K562 (cell line): ENCODE measurements around the gene FMN1.

Source experiments
- SNAPC5 ChIP-seq: fragments of 250-450 bp; sonication (Bioruptor Pico); IDR thresholded peaks from 2 replicates; pipeline ENCODE4 v1.8.0; 2021; ENCODE audit warnings: moderate library complexity, mild to moderate bottlenecking, inconsistent platforms
- TRIM24 ChIP-seq, 2 experiments: fragments of 450-650 bp; IDR thresholded peaks; 2 replicates each; pipeline ENCODE4 v1.6.1; 2016
- ZNF239 ChIP-seq: fragments of 250-450 bp; sonication (Bioruptor Pico); IDR thresholded peaks from 2 replicates; pipeline ENCODE4 v1.4.0; 2020; ENCODE audit warnings: mild to moderate bottlenecking

DNA sequence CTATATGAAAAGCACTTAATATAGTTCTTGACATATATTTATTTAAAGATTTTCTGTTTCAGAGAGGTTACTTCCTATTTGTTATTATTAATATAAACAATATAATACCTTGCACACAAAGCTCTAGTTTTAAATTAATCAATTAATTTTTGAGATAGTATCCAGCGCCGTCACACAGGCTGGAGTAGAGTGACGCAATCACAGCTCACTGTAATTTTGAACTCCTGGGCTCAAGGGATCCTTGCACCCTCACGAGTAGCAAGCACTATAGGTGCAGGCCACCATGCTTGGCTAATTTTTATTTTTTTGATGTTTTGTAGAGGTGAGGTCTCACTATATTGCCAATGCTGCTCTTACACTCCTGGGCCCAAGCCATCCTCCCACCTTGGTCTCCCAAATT, 267.4 kb downstream of the FMN1 start:
- TF ChIP-seq SNAPC5 (CRISPR knock-in tag) (no peak), ZNF239 (CRISPR knock-in tag) (no peak), TRIM24 (IDR thresholded peaks at IDR 0.05) (no peak)
